Thymus (tissue), 11 donors: ENCODE results near the gene LRFN4. TPM values are rescaled to one million over a fixed set of nuclear protein-coding genes. Genes with fewer than 3 reads are reported as not detected.

Experiments
- DNase-seq, 9 donors: peaks; one replicate each; pipeline ENCODE4 v3.0.0-alpha.2; 2013; ENCODE audit warnings: low spot score in 9 of 9, low read depth in 6 of 9, missing footprints in 1 of 9
- H3K27ac ChIP-seq, 2 donors: one replicate each; pipeline ENCODE4 v1.5.1; 2013; ENCODE audit warnings: control low read depth in 1 of 2, low read depth in 1 of 2, low read length in 1 of 2, mild to moderate bottlenecking in 1 of 2, moderate library complexity in 1 of 2
- H3K27me3 ChIP-seq, 2 donors: one replicate each; pipeline ENCODE4 v1.5.1; 2013; ENCODE audit warnings: low read length in 1 of 2; ENCODE audit not compliant: control insufficient read depth in 2 of 2, insufficient read depth in 1 of 2
- H3K36me3 ChIP-seq, 2 donors: one replicate each; pipeline ENCODE4 v1.5.1; 2013; ENCODE audit warnings: low read length in 1 of 2, mild to moderate bottlenecking in 1 of 2, moderate library complexity in 1 of 2; ENCODE audit not compliant: control insufficient read depth in 2 of 2, insufficient read depth in 2 of 2
- H3K4me1 ChIP-seq, 2 donors: one replicate each; pipeline ENCODE4 v1.5.1; 2013; ENCODE audit warnings: low read length in 2 of 2; ENCODE audit not compliant: control insufficient read depth in 2 of 2, insufficient read depth in 2 of 2
- H3K4me3 ChIP-seq, 2 donors: one replicate each; pipeline ENCODE4 v1.5.1; 2013; ENCODE audit warnings: low read length in 2 of 2, control low read depth in 1 of 2, mild to moderate bottlenecking in 1 of 2
- H3K9me3 ChIP-seq, 2 donors: one replicate each; pipeline ENCODE4 v1.5.1; 2013; ENCODE audit warnings: low read length in 1 of 2, mild to moderate bottlenecking in 1 of 2; ENCODE audit not compliant: control insufficient read depth in 2 of 2, insufficient read depth in 1 of 2
- WGBS: extraction: QIAGEN DNeasy Blood & Tissue Kit; methylation state at CpG from one replicate; pipeline ENCODE4 v1.1.7; 2013; 5-methylcytosine and 5-hydroxymethylcytosine counted together
- polyA plus RNA-seq: library from polyadenylated mRNA; stranded (reverse); fragments of 200-250 nt; gene quantifications from one replicate; pipeline ENCODE4 v1.2.3, GENCODE V29; 2013
- total RNA-seq: library from RNA; stranded (reverse); fragments of 120-200 nt; gene quantifications from one replicate; pipeline ENCODE4 v1.2.4, GENCODE V29; 2013
- donor health status: healthy.

Gene LRFN4
- total and polyA plus RNA-seq, 2 donors, result 10.7 to 20.1 TPM

DNA sequence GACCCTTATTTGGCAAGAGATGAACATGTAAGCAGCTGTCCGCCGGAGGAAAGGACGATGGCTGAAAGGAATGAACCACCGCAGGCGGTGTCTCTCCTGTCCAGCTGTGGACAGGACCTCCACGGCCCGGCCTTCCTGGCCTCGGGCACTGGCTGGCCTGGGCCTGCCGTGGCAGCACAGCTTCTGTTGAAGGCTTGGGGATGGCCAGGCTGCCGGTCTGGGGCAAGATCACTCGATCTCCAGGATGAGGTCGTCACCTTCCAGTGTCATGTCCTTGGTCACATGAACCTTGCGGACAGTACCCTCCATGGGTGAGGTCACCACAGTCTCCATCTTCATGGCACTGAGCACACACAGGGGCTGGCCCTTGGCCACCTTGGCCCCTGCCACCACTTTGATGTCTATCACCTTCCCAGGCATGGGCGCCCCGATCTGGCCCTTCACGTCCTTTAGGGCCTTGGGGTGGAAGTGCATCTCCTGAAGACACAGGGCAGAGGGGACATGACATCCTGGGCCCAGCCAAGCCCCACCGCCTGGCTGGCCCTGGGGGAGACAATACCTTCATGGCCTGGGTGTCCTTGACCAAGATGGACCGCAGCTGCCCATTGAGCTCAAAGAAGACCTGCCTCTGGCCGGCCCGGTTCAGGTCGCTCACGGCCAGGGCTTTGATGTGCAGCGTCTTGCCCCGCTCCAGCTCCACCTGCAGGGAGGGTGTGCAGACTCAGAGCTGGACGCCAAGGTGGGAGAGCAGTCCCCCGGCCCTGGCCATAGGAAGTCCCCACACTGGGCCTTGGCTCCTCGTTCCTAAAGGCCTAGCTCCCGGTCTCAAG lies 8.0 kb upstream of the LRFN4 start:
- WGBS, result 96% methylated on average over 28 of the region's 28 CpGs

DNA sequence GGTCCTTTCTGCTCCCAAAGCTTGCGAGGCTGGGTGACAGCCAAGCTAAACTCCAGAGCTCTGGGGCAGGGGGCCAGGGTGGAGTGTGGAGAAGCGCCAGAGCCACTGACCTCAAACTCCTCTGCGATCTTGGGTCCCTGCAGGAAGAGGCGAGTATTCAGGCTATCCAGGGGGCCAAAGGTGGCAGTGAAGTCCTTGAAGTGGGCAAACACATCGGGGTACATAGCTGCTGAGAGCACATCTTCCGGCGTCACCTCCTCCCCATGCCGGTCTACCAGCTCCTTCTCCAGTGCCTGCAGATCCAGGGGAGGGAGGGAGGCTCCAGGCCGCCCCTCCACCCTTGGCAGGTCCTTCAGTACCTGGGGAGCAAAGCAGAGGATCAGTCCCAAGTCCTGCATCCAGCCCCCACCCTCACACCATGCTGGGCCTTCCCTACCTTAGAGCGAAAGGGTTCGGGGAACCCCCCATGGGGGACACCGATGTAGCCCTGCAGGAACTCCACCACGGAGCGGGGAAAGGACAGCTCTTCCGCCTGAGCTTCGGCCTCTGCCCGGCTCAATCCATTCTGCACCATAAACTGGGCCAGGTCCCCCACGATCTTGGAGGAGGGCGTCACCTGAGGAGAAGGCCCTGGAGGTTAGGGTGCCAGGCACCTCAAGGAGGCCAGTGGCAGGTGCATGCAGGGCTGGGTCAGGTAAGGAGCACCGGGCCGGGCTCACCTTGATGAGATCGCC lies 7.2 kb upstream of the LRFN4 start:
- WGBS, result 98% methylated on average over 22 of the region's 22 CpGs

More for the DNA sequence above, 8.0 kb upstream of the LRFN4 start:
- Histone ChIP-seq H3K27ac (no peak overlapping the region), H3K36me3 (peaks cover 32 to 36% of the 10 kb centered on the region in 2 donors), H3K27me3 (no peaks in the 10 kb centered on the region), H3K4me1 (peaks cover 5 to 21% of the 10 kb centered on the region in 2 donors), H3K9me3 (no peaks in the 10 kb centered on the region), H3K4me3 (no peak overlapping the region)
- no peak for DNase-seq

DNA sequence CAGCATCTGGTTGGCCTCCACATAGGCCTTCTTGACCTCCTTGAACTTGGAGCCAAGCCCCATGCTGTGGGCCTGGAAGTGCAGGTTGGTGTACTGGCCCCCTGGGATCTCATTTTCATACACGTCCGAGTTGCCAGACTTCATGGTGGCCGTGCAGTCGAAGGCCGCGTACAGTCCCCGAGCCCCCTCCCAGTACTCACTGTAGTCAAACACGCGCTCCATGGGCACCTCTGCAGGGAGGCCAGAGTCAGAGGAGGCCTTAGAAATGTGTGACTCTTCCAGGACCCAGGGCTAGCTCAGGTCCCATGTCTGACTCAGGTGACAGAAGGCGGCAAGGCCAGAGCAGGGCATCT lies 6.7 kb upstream of the LRFN4 start:
- WGBS, result 98% methylated on average over 10 of the region's 10 CpGs
- Histone ChIP-seq H3K27ac (no peak overlapping the region), H3K4me1 (peaks cover 0 to 11% of the 10 kb centered on the region in 2 donors), H3K4me3 (no peak overlapping the region), H3K27me3 (no peaks in the 10 kb centered on the region), H3K9me3 (no peaks in the 10 kb centered on the region), H3K36me3 (peaks cover 27 to 30% of the 10 kb centered on the region in 2 donors)
- DNase-seq, result no peak

More for the DNA sequence above, 7.2 kb upstream of the LRFN4 start:
- Histone ChIP-seq H3K27ac (no peak overlapping the region), H3K4me1 (peaks cover 0 to 13% of the 10 kb centered on the region in 2 donors), H3K27me3 (no peaks in the 10 kb centered on the region), H3K9me3 (no peaks in the 10 kb centered on the region), H3K4me3 (no peak overlapping the region), H3K36me3 (peaks cover 32 to 36% of the 10 kb centered on the region in 2 donors)
- no peak for DNase-seq

DNA sequence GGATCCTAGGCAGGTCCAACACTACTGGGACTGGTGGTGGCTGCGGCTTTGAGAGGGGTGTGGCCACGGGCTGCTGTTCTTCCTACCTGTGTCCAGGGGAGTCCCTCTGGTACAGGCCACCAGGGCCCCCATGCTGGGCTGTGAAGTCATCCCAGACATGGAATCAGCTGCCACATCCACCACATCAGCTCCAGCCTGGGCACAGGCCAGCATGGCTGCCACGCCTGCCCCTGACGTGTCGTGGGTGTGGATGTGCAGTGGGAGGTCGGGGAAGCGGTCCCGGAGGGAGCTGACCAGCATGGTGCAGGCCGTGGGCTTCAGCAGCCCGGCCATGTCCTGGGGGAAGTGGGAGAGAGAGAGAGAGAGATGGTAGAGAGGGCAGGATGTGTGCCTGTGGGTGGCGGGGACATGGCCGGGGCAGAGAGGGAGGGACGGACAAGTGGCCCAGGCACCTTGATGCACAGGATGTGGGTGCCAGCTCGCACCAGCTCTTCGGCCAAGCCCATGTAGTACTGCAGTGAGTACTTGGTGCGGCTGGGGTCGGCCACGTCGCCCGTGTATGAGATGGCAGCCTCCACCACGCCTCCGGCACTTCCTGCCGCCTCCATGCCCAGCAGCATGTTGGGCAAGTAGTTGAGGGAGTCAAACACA lies 6.2 kb upstream of the LRFN4 start:
- WGBS, result 97% methylated on average over 23 of the region's 23 CpGs
- Histone ChIP-seq H3K4me1 (peaks cover 4 to 15% of the 10 kb centered on the region in 2 donors), H3K9me3 (no peaks in the 10 kb centered on the region), H3K36me3 (peaks cover 22 to 25% of the 10 kb centered on the region in 2 donors), H3K27ac (no peak overlapping the region), H3K27me3 (no peaks in the 10 kb centered on the region), H3K4me3 (no peak overlapping the region)
- DNase-seq, result no peak

DNA sequence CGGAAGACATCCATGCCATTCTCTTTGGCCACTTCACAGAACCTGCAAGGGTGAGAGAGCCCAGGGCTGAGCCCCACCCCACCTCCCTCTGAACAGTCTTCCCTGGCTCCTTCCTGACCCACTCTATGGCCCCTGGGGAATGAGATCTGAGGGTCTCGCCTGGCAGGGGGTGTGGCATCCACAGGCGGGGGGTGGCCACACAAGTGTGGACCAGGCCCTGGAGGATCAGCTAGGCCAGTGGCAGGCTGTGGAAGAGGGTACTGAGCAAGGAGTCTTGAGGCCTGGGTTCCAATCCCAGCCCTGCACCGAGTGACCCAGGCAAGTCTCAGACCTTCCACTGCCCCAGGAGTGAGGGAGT lies 5.6 kb upstream of the LRFN4 start:
- DNase-seq, result no peak
- H3K4me3 ChIP-seq, result no peak overlapping the region
- H3K4me1 ChIP-seq, result peaks cover 6 to 18% of the 10 kb centered on the region in 2 donors
- no peaks in the 10 kb centered on the region for H3K9me3 ChIP-seq
- WGBS, result 98% methylated on average over 4 of the region's 4 CpGs
- H3K36me3 ChIP-seq, result peaks cover 18 to 21% of the 10 kb centered on the region in 2 donors
- H3K27ac ChIP-seq, result no peak overlapping the region
- H3K27me3 ChIP-seq, result no peaks in the 10 kb centered on the region

DNA sequence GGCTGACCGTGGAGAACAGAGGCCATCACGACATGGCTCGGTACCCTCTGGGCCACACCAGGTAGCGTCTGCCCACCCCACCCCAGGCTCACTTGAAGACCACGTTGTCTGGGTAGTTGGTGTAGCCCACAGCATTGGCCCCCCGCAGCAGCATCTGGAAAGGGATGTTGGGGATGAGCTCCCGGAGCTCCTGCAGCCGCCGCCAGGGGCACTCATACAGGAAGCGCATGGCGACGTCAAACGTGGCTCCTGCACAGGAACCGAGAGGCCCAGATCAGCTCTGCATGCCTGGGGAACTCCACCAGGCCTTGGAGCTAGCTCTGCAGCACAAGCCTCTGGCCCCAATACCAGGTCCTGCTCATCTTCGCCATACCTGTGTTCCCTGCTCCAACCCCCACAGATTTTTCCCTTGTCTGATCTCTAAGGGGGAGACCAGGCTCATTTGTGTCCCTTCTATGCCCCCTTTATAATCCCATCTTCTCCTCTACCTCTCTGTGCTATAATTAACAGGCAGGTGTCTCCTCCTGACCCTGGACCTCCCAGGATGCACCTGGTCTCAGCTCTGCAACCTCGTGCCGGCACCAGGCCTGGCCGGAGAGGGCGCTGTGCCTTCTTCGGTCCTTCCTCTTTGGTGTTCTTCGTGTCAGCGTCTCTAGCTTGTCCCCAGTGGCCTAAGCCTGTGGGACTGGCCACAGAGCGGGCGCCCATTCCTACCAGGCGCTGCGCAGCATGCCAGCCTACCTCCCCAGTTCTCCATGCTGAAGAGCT lies 5.0 kb upstream of the LRFN4 start:
- no peaks in the 10 kb centered on the region for H3K27me3 ChIP-seq
- peak in 2 of 9 donors; percentile 38 to 54 for DNase-seq
- no peaks in the 10 kb centered on the region for H3K9me3 ChIP-seq
- 70% methylated on average over 26 of the region's 26 CpGs for WGBS
- no peak overlapping the region for H3K4me3 ChIP-seq
- H3K4me1 ChIP-seq, result peaks cover 6 to 18% of the 10 kb centered on the region in 2 donors
- H3K36me3 ChIP-seq, result peaks cover 13 to 16% of the 10 kb centered on the region in 2 donors
- H3K27ac ChIP-seq, result peak overlapping the region in 1 of 2 donors; percentile 50

DNA sequence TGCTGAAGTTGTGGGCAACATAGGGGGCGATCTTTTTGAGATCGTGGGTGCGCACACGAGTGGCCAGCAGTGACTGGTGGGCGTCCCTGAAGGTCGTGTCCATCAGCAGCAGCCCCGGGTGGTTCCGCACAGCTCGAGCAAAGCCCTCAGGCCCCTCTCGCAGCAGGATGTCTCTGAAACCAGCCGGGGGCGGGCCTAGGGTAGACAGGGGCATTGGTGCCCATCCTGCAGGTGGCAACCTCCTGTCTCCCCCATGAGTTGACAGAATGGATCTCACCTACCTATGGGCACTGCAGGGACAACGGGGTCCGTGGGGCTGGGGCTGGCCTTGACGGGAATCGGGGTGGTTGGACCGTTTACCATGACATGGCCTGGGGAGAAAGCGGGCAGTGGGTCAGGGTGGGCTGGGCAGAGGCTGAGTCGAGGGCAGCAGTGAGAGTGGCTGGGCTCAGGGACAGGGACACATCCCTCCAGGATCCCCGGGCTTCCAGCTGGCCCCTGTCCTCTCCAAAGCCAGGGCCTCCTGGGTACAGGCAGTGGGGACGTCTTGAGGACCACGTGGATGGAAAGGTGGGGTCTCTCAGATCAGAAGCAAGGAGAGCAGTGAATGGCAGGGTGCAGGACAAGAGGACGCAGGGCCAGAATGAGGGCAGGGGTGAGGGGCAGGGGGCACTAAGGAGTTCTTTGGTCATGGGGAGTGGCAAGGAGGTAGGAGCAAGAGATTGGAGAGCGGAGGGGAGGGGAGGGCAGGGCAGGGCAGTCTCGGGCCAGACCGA lies 4.2 kb upstream of the LRFN4 start:
- Histone ChIP-seq H3K27ac (no peak overlapping the region), H3K36me3 (peaks cover 8 to 13% of the 10 kb centered on the region in 2 donors), H3K9me3 (no peaks in the 10 kb centered on the region), H3K27me3 (no peaks in the 10 kb centered on the region), H3K4me3 (no peak overlapping the region), H3K4me1 (peaks cover 10 to 21% of the 10 kb centered on the region in 2 donors)
- no peak for DNase-seq
- 97% methylated on average over 26 of the region's 26 CpGs for WGBS
